AG04450 (cell line): Measurements from ENCODE around the gene TOP1. TPM values are rescaled to one million over a fixed set of nuclear protein-coding genes. Genes with fewer than 3 reads are reported as not detected.

Experiments
- CTCF ChIA-PET: fragments of 300-600, 350-600 bp; formaldehyde crosslinking; extraction: SDS; loops from one replicate; lab custom pipeline; 2022; ENCODE audit warnings: antibody characterized with exemption, inconsistent platforms; lab: Charles Lee
- POLR2A ChIA-PET: fragments of 350-600 bp; formaldehyde crosslinking; extraction: SDS; loops from one replicate; lab custom pipeline; 2021; ENCODE audit warnings: antibody characterized with exemption, inconsistent platforms; lab: Yijun Ruan, JAX
- DNase-seq: peaks from one replicate; pipeline ENCODE4 v3.0.0-alpha.2; 2011; ENCODE audit warnings: low read depth, low spot score
- H3K27ac ChIP-seq: one replicate; pipeline ENCODE4 v1.5.1; 2012; ENCODE audit warnings: low read depth, low read length, control low read depth
- H3K27me3 ChIP-seq: one replicate; pipeline ENCODE4 v1.6.0; 2012; ENCODE audit warnings: low read length; ENCODE audit not compliant: control insufficient read depth, insufficient read depth
- H3K4me3 ChIP-seq: 2 replicates; pipeline ENCODE4 v1.5.1; 2011; ENCODE audit warnings: mild to moderate bottlenecking, low read depth, low read length, control low read depth
- H3K9me3 ChIP-seq: 2 replicates; pipeline ENCODE4 v1.5.1; 2012; ENCODE audit warnings: low read length; ENCODE audit not compliant: control insufficient read depth, insufficient read depth
- polyA plus RNA-seq: library from polyadenylated mRNA; depleted of rRNA; stranded (reverse); fragments of >200 nt; gene quantifications from 2 replicates; pipeline ENCODE4 v1.2.3, GENCODE V29; 2011
- TF ChIP-seq, protein P1 (sequence below): IDR thresholded peaks from 2 replicates; pipeline ENCODE4 v1.5.1; 2011; ENCODE audit warnings: low read depth, low read length, control low read depth, inconsistent platforms

The TOP1 gene
- polyA plus RNA-seq, 1 experiment: 29.1 TPM

DNA sequence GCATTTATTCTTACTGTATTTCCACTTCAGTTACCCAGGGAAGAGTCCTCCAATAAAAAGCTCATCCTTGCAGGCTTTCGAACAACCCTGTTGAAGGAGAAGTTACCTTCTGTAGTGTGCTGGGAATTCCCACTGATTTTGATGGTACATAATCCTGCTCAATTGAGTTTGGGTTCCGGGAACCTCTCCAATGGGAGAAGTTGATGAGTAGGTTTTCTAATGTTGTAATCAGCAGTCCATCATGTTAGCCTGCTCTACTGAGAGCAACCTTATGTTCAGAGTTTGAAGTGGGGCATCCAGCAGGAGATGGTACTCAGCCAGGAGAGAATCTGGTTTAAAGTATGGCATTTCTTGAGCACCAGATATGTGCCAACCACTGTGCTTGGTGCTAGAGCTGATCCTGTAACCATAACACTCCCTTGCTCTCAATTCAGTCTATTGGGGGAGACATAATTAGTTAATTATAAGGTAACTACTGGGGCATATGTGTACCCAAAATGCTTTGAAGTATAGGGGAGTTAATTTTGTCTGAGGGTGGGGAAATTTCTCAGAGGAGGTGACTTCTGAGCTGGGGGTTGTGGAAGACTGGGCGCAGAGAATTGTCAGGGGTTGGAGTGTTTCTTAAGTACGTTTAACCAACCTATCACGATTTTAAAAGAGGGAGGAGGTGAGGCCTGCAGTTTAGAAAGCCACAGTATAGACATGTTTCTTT is 2.1 kb downstream of the TOP1 start:
- H3K9me3 ChIP-seq: no peaks in the 10 kb centered on the region; the same call in 1 of the 2 replicates
- H3K27ac ChIP-seq: no peak overlapping the region
- POLR2A ChIA-PET: interaction anchor here (0.7 to 1.6 kb wide), 3 partner anchors 21 to 64 kb away, joined by 3 to 4 read pairs (median 3); no protein-coding TSS in a partner anchor
- H3K27me3 ChIP-seq: no peaks in the 10 kb centered on the region
- DNase-seq: peak; percentile 51
- TF ChIP-seq, protein P1, sequence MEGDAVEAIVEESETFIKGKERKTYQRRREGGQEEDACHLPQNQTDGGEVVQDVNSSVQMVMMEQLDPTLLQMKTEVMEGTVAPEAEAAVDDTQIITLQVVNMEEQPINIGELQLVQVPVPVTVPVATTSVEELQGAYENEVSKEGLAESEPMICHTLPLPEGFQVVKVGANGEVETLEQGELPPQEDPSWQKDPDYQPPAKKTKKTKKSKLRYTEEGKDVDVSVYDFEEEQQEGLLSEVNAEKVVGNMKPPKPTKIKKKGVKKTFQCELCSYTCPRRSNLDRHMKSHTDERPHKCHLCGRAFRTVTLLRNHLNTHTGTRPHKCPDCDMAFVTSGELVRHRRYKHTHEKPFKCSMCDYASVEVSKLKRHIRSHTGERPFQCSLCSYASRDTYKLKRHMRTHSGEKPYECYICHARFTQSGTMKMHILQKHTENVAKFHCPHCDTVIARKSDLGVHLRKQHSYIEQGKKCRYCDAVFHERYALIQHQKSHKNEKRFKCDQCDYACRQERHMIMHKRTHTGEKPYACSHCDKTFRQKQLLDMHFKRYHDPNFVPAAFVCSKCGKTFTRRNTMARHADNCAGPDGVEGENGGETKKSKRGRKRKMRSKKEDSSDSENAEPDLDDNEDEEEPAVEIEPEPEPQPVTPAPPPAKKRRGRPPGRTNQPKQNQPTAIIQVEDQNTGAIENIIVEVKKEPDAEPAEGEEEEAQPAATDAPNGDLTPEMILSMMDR: no peak
- peak overlapping the region; percentile 89 for H3K4me3 ChIP-seq
- CTCF ChIA-PET: interaction anchor here (0.7 to 1.8 kb wide), 4 partner anchors 10 to 67 kb away, joined by 5 to 17 read pairs (median 7); no protein-coding TSS in a partner anchor

DNA sequence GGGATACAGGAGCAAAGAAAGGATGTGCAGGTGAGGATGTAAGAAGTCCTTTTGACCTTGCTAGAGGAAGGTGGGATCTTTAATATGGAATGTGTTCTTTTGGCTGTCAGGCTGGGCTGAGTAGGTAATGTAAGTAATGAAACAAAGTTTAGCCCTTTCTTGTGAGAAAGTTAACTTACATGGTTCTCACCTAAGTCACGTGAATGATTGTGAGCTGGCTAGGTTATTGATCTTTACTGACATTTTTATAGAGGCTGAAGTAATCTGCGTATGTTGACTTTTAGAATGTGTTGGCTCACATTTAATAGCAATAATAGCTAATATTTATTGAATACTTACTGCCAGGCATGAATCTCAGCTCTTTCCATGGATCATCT is 2.6 kb downstream of the TOP1 start:
- TF ChIP-seq, protein P1: no peak
- POLR2A ChIA-PET: interaction anchor here (1.0 to 1.6 kb wide), 2 partner anchors 41 to 64 kb away, joined by 3 to 4 read pairs; no protein-coding TSS in a partner anchor
- Histone ChIP-seq H3K27me3 (no peaks in the 10 kb centered on the region), H3K27ac (no peak overlapping the region), H3K4me3 (peak overlapping the region; percentile 89), H3K9me3 (no peaks in the 10 kb centered on the region; the same call in 1 of the 2 replicates)
- no peak for DNase-seq
- CTCF ChIA-PET: interaction anchor here (1.5 to 1.8 kb wide), 3 partner anchors 40 to 68 kb away, joined by 7 to 17 read pairs (median 7); no protein-coding TSS in a partner anchor

DNA sequence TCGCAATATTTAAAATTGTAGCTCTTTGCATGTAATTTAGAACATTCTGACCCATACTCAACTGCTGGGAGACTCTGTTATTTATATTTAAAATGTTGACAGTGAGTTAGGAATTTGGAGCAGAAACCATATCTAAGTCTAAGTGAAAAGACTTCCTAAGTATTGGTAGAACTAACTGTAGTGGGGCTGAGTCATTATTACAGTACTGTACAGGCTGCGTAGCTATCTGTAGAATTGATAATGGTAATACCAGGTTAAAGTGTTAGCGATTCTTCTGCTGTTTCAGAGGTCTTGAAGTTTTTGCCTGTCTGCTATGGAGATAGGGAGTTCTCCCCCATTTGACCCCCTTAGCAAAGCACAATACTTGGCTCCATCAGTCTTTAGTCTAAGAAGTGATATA is 3.6 kb downstream of the TOP1 start:
- ChIA-PET POLR2A (interaction anchor here (0.7 to 1.6 kb wide), 2 partner anchors 18 to 42 kb away, joined by 3 to 4 read pairs; no protein-coding TSS in a partner anchor), CTCF (interaction anchor here (0.6 to 1.8 kb wide), 5 partner anchors 41 to 1768 kb away, joined by 3 to 17 read pairs (median 7); no protein-coding TSS in a partner anchor)
- peak overlapping the region; percentile 89 for H3K4me3 ChIP-seq

DNA sequence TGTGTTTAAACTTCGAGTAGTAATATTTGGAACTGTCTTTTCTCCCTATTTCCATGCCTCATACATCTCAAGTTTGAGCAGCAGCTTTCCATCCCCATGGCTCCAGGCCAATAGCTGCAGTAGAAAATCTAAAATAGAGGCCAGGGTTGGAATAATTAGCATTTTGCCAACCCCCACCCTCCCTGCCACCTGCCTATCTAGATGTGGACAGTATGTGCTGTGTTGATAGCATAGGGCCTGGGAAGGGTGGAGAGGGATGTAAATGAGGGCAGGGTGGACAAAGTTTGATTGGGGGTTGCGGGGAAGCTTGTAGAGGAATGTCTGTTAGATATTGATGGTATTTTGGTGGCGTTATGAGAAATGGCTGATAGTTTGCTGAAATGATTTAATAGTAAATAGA is 5.6 kb downstream of the TOP1 start:
- Histone ChIP-seq H3K27me3 (no peaks in the 10 kb centered on the region), H3K4me3 (no peak overlapping the region), H3K27ac (no peak overlapping the region), H3K9me3 (no peaks in the 10 kb centered on the region)
- CTCF ChIA-PET: interaction anchor here (0.7 to 1.8 kb wide), 3 partner anchors 42 to 71 kb away, joined by 3 to 8 read pairs (median 3); no protein-coding TSS in a partner anchor
- POLR2A ChIA-PET: no interaction called here
- TF ChIP-seq, protein P1: no peak
- DNase-seq: no peak

More for the DNA sequence above, 3.6 kb downstream of the TOP1 start:
- TF ChIP-seq, protein P1: no peak
- Histone ChIP-seq H3K9me3 (no peaks in the 10 kb centered on the region; the same call in 1 of the 2 replicates), H3K27ac (no peak overlapping the region), H3K27me3 (no peaks in the 10 kb centered on the region)
- DNase-seq: no peak

DNA sequence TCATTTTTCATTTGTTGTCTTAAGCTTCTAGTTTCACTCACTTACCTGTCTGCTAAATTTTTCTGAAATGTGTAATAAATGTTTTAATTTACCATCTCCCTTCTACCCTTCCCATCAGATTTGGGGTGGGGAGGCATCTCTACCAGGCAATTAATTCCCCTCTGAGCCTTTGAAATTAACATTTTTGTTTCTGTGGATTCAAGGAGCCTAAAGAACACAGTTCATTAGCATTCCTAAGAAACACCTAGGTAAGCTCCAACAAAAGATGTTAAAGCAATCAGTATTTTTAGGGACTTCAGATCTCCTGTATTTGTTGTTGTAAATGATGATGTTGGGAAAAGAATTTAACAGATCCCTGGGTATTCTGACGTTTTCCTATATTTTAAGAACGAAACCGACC is 6.6 kb downstream of the TOP1 start:
- H3K9me3 ChIP-seq: no peaks in the 10 kb centered on the region
- DNase-seq: no peak
- H3K27ac ChIP-seq: no peak overlapping the region
- H3K4me3 ChIP-seq: no peak overlapping the region
- ChIA-PET POLR2A (interaction anchor here (0.7 kb wide), 1 partner anchor 50 kb away, joined by 3 read pairs; no protein-coding TSS in a partner anchor), CTCF (interaction anchor here (1.2 to 1.8 kb wide), 3 partner anchors 45 to 138 kb away, joined by 3 to 8 read pairs (median 3); no protein-coding TSS in a partner anchor)
- no peaks in the 10 kb centered on the region for H3K27me3 ChIP-seq
- TF ChIP-seq, protein P1: no peak
